ENCODE results near the gene EXOC6B. TPM values are rescaled to one million over a fixed set of nuclear protein-coding genes. Genes with fewer than 3 reads are reported as not detected.

The EXOC6B gene
- total RNA-seq, 1 donor from 2014 or later = 24.5 TPM

DNA sequence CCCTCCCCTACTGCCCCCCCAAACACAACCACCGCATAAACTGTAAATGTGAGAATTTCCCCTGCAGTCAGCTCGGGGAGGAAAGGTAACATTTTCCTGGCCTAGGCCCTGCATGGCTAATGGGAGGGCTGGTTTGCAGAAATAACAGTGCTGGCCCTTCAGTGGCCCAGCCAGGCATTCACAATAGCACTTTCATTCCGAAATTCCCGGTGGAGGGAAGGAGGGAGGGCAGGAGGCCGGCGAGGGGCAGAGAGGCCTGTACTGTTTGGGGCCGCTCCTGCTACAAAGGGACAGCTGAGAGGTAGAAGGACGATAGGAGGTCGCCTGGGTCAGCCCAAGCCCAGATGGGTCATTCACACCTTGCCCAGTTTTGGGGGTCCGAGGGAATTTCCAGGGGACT is 689.5 kb downstream of the EXOC6B start:
- Histone ChIP-seq H3K27ac (ENCODE audit: low read depth, low read length) (no peak overlapping the region), H3K9ac (ENCODE audit: low read depth in 1 of 3, low read length in 3 of 3) (no peak overlapping the region), H3K4me3 (ENCODE audit: low read length in 3 of 3) (no peak overlapping the region), H3K9me3 (ENCODE audit: control insufficient read depth in 3 of 3, low read length in 3 of 3) (no peaks in the 10 kb centered on the region), H3K27me3 (ENCODE audit: control insufficient read depth in 3 of 3, insufficient read depth in 3 of 3, low read length in 3 of 3) (no peaks in the 10 kb centered on the region), H3K4me1 (ENCODE audit: control insufficient read depth in 3 of 3, insufficient read depth in 3 of 3, low read length in 3 of 3) (peaks cover 29 to 32% (median 31%) of the 10 kb centered on the region in 3 donors), H3K36me3 (ENCODE audit: control insufficient read depth in 3 of 3, insufficient read depth in 3 of 3, low read length in 3 of 3) (peaks cover 0 to 17% (median 2%) of the 10 kb centered on the region in 3 donors)

DNA sequence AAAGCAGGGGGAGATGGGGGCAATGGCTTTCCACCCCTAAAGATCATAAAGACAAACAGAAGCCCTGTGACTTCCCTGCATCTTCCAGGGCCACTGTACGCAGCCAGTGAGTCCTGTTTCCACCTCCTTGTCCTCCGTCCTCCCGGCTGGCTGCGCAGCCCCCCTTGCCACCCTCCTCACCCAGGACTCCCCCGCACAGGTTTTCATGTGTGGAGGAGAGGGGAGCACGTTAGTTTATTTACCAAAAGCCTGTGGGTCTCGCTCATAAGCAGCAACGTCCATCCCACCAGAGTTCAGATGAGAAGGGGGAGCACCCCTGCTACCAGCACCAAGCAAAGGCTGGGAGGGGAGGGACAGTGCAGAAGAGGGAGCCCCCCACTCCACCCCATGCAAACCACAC is 689.9 kb downstream of the EXOC6B start:
- Histone ChIP-seq H3K4me3 (ENCODE audit: low read length in 3 of 3) (no peak overlapping the region), H3K27ac (ENCODE audit: low read depth, low read length) (no peak overlapping the region), H3K36me3 (ENCODE audit: control insufficient read depth in 3 of 3, insufficient read depth in 3 of 3, low read length in 3 of 3) (peaks cover 0 to 17% (median 2%) of the 10 kb centered on the region in 3 donors), H3K27me3 (ENCODE audit: control insufficient read depth in 3 of 3, insufficient read depth in 3 of 3, low read length in 3 of 3) (no peaks in the 10 kb centered on the region), H3K9ac (ENCODE audit: low read depth in 1 of 3, low read length in 3 of 3) (no peak overlapping the region), H3K9me3 (ENCODE audit: control insufficient read depth in 3 of 3, low read length in 3 of 3) (no peaks in the 10 kb centered on the region), H3K4me1 (ENCODE audit: control insufficient read depth in 3 of 3, insufficient read depth in 3 of 3, low read length in 3 of 3) (peaks cover 29 to 31% (median 30%) of the 10 kb centered on the region in 3 donors)

DNA sequence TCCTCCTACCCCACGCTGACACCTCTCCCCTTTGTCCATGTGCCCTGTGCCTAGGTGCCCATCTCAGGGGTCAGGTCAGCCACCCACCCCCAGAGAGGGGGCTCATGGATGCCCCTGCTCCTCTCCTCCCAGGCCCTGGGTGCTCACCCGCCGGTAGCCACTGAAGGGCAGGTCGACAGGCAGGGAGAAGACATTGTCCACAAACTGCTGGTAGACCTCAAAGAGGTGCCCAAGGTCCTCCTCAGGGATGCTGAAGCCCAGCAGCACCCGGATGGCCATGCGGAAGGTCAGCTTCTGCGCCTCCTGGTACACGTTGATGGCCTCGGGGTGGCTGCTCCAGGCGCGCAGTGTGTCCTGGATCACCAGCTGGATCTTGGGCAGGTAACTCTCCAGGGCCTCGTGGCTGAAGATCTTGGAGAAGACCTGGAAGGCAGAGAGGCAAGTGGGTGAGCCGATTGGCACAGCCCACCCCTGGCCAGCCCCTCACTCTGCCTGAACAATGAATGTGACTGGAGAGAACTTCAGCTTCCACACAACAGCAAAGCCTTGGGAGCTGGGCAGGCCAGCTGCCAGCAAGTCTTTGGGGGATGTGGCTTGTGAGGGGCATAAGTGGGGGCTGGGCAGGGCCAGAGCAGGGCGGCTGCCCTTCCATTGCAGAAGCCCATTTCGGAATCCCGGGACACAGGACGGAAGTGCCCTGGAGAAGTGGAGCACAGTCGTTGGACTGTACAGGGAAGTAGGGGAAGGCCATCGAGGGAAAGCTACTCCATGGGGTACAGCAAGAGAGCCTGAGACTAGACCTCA is 690.6 kb downstream of the EXOC6B start:
- Histone ChIP-seq H3K9me3 (ENCODE audit: control insufficient read depth in 3 of 3, low read length in 3 of 3) (no peaks in the 10 kb centered on the region), H3K4me1 (ENCODE audit: control insufficient read depth in 3 of 3, insufficient read depth in 3 of 3, low read length in 3 of 3) (peaks cover 24 to 27% (median 25%) of the 10 kb centered on the region in 3 donors), H3K36me3 (ENCODE audit: control insufficient read depth in 3 of 3, insufficient read depth in 3 of 3, low read length in 3 of 3) (peaks cover 0 to 17% (median 2%) of the 10 kb centered on the region in 3 donors), H3K27ac (ENCODE audit: low read depth, low read length) (no peak overlapping the region), H3K4me3 (ENCODE audit: low read length in 3 of 3) (no peak overlapping the region), H3K27me3 (ENCODE audit: control insufficient read depth in 3 of 3, insufficient read depth in 3 of 3, low read length in 3 of 3) (no peaks in the 10 kb centered on the region), H3K9ac (ENCODE audit: low read depth in 1 of 3, low read length in 3 of 3) (no peak overlapping the region)

DNA sequence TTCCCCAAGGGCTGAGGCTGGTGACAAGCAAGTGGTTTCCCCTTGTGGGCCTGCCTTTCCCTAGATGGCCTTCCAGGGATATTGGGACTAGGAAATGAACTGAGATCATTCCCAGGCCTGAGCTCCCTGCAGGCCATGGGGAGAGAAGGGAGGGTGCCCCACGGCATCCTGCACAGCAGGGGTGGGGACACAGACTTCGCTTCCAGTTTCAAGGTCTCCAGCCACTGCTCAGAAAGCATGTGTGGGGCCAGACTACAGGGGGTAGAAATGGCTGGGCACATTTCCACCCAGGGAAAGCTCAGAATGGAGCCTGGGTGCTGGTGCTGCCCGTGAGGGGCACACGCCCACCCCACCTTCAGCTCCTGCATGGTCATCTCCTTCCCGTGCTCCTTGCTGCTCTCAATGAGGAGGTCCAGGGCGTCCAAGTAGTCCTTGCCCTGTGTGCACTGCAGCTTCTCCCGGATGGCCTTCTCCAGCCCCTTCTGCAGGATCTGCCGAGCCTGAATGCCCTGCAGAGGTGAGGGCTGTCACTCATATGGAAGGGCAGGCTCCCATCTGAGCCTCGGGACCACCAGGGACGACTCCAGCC is 691.3 kb downstream of the EXOC6B start:
- H3K36me3 ChIP-seq (ENCODE audit: control insufficient read depth in 3 of 3, insufficient read depth in 3 of 3, low read length in 3 of 3) = peaks cover 0 to 17% (median 2%) of the 10 kb centered on the region in 3 donors
- peaks cover 17 to 24% (median 19%) of the 10 kb centered on the region in 3 donors for H3K4me1 ChIP-seq (ENCODE audit: control insufficient read depth in 3 of 3, insufficient read depth in 3 of 3, low read length in 3 of 3)
- H3K27ac ChIP-seq (ENCODE audit: low read depth, low read length) = no peak overlapping the region
- no peaks in the 10 kb centered on the region for H3K9me3 ChIP-seq (ENCODE audit: control insufficient read depth in 3 of 3, low read length in 3 of 3)
- no peaks in the 10 kb centered on the region for H3K27me3 ChIP-seq (ENCODE audit: control insufficient read depth in 3 of 3, insufficient read depth in 3 of 3, low read length in 3 of 3)
- H3K9ac ChIP-seq (ENCODE audit: low read depth in 1 of 3, low read length in 3 of 3) = no peak overlapping the region
- no peak overlapping the region for H3K4me3 ChIP-seq (ENCODE audit: low read length in 3 of 3)

DNA sequence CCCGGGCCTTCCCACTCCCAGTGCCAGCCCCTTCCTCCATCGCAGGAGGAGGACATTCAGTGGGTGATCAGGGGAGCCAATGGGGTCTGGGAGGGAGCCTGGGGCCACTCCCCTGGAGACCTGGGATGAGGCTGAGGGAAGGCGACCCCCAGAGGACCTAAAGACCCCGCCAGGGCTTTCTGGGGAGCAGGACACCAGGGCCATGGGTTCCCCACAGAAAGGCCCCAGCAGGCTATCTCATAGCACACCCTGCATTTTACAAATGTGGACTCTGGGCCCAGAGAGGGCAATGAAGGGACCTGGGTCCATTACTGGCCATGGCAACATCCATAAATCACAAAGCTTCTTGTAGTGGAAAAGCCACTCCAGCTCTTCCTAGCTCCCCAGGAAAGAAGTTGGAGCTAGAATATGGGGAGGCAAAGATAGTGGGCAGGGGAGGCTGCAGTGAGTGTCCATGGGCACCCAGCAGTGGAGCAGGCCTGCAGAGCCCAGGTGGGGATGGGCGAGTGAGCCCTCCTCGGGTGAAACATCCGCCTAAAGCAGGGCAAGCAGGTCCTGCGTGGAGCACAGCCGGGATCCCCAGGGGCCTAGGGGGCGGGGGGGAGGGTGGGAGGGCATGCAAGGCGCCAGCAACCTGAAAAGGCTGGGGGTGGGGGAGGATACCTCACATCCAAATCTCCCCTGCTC is 692.0 kb downstream of the EXOC6B start:
- Histone ChIP-seq H3K4me1 (ENCODE audit: control insufficient read depth in 3 of 3, insufficient read depth in 3 of 3, low read length in 3 of 3) (peaks cover 11 to 18% (median 13%) of the 10 kb centered on the region in 3 donors), H3K36me3 (ENCODE audit: control insufficient read depth in 3 of 3, insufficient read depth in 3 of 3, low read length in 3 of 3) (peaks cover 0 to 17% (median 2%) of the 10 kb centered on the region in 3 donors), H3K27ac (ENCODE audit: low read depth, low read length) (no peak overlapping the region), H3K9ac (ENCODE audit: low read depth in 1 of 3, low read length in 3 of 3) (no peak overlapping the region), H3K27me3 (ENCODE audit: control insufficient read depth in 3 of 3, insufficient read depth in 3 of 3, low read length in 3 of 3) (no peaks in the 10 kb centered on the region), H3K4me3 (ENCODE audit: low read length in 3 of 3) (no peak overlapping the region), H3K9me3 (ENCODE audit: control insufficient read depth in 3 of 3, low read length in 3 of 3) (no peaks in the 10 kb centered on the region)

DNA sequence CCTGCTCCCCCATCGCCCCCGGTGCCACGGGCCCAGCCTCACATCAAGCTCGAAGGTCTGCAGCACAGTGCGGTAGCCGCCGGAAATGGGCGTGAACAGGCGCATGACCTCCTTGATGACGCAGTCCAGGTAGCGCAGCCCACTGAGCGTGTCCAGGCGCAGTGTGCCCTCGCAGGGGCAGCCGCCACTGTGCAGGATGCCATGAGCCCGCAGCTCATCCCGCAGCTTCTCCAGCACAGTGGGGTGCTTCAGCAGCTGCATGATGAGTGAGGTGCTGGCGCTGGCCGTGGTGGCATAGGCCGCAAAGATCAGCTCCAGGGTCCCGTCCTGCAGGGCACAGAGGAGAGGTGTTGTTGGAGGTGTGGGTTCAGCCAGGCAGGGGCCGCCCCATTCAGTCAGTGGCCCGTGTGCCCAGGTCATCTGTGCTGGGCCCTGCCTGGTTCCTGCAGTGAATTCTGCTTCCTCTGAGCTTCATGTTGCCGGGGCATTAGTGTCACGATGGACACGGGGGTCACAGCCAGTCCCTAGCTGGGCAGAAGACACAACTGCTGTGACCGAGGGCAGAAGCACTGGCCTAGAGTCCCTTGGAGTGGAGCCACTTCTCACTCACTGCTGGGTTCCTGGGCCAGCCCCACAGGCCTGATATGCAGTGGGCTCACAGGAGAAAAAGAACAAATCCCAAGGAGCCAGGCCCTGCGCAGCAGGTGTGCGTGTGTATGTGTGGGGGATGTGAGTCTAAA is 692.7 kb downstream of the EXOC6B start:
- peaks cover 4 to 11% (median 7%) of the 10 kb centered on the region in 3 donors for H3K4me1 ChIP-seq (ENCODE audit: control insufficient read depth in 3 of 3, insufficient read depth in 3 of 3, low read length in 3 of 3)
- H3K36me3 ChIP-seq (ENCODE audit: control insufficient read depth in 3 of 3, insufficient read depth in 3 of 3, low read length in 3 of 3) = peaks cover 0 to 17% (median 2%) of the 10 kb centered on the region in 3 donors
- H3K4me3 ChIP-seq (ENCODE audit: low read length in 3 of 3) = no peak overlapping the region
- no peak overlapping the region for H3K27ac ChIP-seq (ENCODE audit: low read depth, low read length)
- no peaks in the 10 kb centered on the region for H3K9me3 ChIP-seq (ENCODE audit: control insufficient read depth in 3 of 3, low read length in 3 of 3)
- H3K27me3 ChIP-seq (ENCODE audit: control insufficient read depth in 3 of 3, insufficient read depth in 3 of 3, low read length in 3 of 3) = no peaks in the 10 kb centered on the region
- H3K9ac ChIP-seq (ENCODE audit: low read depth in 1 of 3, low read length in 3 of 3) = no peak overlapping the region

DNA sequence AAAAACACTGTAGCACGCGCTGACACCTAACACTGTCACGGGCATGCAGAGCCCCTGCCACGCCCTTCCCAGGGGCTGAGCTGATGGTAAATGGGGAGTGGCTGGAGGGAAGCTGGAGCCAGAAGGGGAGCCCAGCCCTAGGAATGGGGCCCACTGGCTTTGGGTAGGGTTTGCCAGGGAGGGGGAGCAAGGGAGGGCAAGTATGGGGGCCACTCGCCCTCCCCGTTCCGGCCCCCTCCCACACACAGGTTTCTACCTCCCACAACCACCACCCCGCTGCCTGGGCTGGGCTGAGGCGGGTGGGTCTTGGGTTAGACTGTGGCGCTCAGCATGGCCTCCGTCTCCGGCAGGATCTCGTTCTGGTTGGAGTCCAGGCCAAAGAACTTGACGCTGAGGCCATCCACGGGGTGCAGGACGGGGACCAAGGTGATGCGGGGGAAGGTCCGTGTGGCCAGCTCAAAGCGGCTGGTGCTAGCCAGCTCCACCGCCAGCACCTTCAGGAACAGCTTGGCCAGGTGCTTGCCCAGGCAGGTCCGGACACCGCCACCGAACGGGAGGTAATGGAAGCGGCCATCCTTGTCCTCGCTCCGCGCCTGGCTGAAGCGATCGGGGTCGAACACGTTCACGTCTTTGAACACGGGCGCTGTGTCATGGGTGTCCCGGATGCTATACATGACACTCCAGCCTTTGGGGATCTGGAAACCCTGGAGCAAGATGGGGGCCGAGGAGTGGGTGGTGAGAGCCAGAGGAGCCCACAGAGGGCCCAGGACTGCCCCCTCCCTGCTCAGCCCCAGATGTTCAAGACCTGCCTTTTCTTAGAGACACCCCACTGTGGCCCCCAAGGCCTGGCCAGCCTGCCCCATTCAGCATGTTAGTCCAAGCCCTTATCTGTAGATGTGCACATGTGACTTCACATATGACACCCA is 693.7 kb downstream of the EXOC6B start:
- Histone ChIP-seq H3K27ac (ENCODE audit: low read depth, low read length) (no peak overlapping the region), H3K9me3 (ENCODE audit: control insufficient read depth in 3 of 3, low read length in 3 of 3) (no peaks in the 10 kb centered on the region), H3K9ac (ENCODE audit: low read depth in 1 of 3, low read length in 3 of 3) (no peak overlapping the region), H3K4me3 (ENCODE audit: low read length in 3 of 3) (no peak overlapping the region), H3K4me1 (ENCODE audit: control insufficient read depth in 3 of 3, insufficient read depth in 3 of 3, low read length in 3 of 3) (peaks cover 0 to under 1% (median 0%) of the 10 kb centered on the region in 3 donors), H3K36me3 (ENCODE audit: control insufficient read depth in 3 of 3, insufficient read depth in 3 of 3, low read length in 3 of 3) (peaks cover 0 to 17% (median 2%) of the 10 kb centered on the region in 3 donors), H3K27me3 (ENCODE audit: control insufficient read depth in 3 of 3, insufficient read depth in 3 of 3, low read length in 3 of 3) (no peaks in the 10 kb centered on the region)

DNA sequence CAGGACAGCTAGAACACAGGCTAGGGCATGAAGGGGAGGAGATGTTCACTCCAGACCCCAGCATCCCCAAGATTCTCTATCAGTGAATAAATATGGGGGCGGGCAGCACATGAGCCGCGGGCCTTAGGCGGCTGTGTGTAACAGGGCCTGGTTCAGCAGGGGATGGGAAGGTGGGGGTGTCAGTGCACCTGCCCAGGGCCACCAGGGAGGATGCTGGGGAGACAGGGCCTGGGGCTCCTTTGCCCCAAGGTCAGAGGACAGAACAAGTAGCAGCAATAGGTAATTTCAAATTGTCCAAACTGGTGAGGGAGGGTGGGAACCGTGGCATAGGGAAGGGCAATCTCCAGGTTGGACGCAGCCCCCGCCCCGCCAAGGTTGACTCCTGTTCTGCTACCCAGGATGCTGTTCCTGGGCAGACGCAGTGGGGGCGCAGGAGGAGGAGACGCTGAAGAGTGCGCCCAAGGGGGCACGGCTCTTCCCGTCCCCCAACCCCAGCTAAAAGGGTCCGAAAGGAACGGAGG is 694.4 kb downstream of the EXOC6B start:
- H3K27ac ChIP-seq (ENCODE audit: low read depth, low read length) = no peak overlapping the region
- peaks cover 0 to 17% (median 2%) of the 10 kb centered on the region in 3 donors for H3K36me3 ChIP-seq (ENCODE audit: control insufficient read depth in 3 of 3, insufficient read depth in 3 of 3, low read length in 3 of 3)
- no peaks in the 10 kb centered on the region for H3K4me1 ChIP-seq (ENCODE audit: control insufficient read depth in 3 of 3, insufficient read depth in 3 of 3, low read length in 3 of 3)
- no peak overlapping the region for H3K9ac ChIP-seq (ENCODE audit: low read depth in 1 of 3, low read length in 3 of 3)
- H3K4me3 ChIP-seq (ENCODE audit: low read length in 3 of 3) = no peak overlapping the region
- H3K9me3 ChIP-seq (ENCODE audit: control insufficient read depth in 3 of 3, low read length in 3 of 3) = no peaks in the 10 kb centered on the region
- no peaks in the 10 kb centered on the region for H3K27me3 ChIP-seq (ENCODE audit: control insufficient read depth in 3 of 3, insufficient read depth in 3 of 3, low read length in 3 of 3)

Measured in skeletal muscle tissue (tissue), 4 donors.